GM18951 (cell line): ENCODE data around the gene MIF.

Experiments used
- POLR2A ChIP-seq: IDR thresholded peaks from 4 replicates; pipeline ENCODE4 v1.6.1; 2011; ENCODE audit warnings: mild to moderate bottlenecking; ENCODE audit not compliant: insufficient read length, insufficient read depth; ENCODE audit errors: extremely low read depth
- in situ Hi-C: fragments of 300-500 bp; cut with MboI; formaldehyde crosslinking; loops from one replicate; pipeline ENCODE4 v1.12.0; 2022; ENCODE audit warnings: low sequenced_read_pairs, mixed read lengths, inconsistent platforms; ENCODE audit not compliant: unreplicated experiment

Gene MIF

DNA sequence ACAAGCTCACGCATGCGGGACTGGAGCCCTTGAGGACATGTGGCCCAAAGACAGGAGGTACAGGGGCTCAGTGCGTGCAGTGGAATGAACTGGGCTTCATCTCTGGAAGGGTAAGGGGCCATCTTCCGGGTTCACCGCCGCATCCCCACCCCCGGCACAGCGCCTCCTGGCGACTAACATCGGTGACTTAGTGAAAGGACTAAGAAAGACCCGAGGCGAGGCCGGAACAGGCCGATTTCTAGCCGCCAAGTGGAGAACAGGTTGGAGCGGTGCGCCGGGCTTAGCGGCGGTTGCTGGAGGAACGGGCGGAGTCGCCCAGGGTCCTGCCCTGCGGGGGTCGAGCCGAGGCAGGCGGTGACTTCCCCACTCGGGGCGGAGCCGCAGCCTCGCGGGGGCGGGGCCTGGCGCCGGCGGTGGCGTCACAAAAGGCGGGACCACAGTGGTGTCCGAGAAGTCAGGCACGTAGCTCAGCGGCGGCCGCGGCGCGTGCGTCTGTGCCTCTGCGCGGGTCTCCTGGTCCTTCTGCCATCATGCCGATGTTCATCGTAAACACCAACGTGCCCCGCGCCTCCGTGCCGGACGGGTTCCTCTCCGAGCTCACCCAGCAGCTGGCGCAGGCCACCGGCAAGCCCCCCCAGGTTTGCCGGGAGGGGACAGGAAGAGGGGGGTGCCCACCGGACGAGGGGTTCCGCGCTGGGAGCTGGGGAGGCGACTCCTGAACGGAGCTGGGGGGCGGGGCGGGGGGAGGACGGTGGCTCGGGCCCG lies at the start of gene MIF:
Gene MIF (plus strand): TSS at position 439 of the 765 bp plus-strand sequence. CDS start 92 bp downstream, at position 531.
- in situ Hi-C loops = no loop called here
- peak; percentile 93 for TF ChIP-seq POLR2A

DNA sequence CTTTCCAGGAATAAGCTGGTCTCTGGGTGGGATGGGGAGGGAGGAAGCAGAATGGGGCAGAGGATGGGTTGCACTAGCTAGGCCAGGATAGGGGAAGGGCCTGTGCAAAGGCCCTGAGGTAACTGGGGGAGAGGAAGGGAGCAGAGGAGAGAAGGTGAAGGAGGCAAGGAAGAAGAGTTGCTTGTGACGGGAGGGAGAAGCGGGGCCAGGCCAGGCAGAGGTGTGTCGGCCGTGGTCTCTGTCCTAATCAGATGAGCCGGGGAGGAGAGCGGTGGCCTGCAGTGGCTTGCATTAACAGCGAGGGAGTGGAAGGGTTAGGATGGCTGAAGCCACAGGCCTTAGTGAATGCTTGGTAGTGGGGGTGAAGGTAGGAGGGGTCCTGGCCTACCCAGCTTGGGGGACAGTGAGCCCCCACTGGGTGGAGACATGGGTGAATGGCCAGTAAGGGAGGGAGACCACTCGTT lies 49.4 kb upstream of the MIF start:
- in situ Hi-C loops = loop anchor here (10.0 kb wide), 1 partner anchor 300 kb away; no protein-coding TSS in a partner anchor

DNA sequence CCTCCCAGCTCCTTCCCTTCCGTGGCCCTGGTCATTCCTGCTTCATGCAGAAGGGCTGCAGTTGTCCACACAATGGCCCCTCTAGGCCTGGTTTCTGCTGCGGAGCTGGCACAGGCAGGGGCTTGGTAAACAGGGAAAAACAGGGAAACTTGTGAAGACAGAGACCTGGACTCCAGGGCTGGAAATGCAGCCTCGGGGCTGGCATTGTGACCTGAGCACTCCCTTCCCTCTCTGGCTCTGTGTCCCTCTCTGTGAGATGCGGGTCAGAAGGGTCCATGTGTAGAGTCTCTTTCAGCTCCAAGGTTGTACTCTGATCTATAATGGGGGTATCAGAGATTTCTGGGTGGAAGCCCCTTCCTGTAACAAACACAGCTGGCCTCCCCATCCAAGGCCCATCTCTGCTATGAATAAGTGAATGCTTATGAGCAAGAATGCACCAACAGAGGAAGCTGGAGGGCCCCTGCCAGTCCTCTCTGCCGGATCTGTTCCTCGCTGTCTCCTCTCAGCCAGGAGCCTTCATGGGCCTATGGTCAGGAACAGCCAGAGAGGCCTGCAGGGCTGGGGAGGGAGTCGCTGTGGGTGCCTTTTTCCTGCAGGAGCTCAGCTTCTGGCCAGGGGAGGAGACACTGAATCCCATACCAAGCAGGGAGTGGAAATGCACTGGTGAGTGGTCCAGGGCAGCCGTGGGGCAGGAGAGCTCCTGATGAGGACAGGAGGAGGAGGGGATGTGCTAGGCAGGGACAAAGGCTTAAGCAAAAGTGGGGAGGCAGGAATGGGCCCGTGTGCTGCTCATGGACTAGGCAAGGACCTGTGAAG lies 48.7 kb upstream of the MIF start:
- in situ Hi-C loops = loop anchor here (10.0 kb wide), 1 partner anchor 301 kb away; no protein-coding TSS in a partner anchor
- TF ChIP-seq POLR2A = no peak

More for the DNA sequence above, 49.4 kb upstream of the MIF start:
- no peak for TF ChIP-seq POLR2A

DNA sequence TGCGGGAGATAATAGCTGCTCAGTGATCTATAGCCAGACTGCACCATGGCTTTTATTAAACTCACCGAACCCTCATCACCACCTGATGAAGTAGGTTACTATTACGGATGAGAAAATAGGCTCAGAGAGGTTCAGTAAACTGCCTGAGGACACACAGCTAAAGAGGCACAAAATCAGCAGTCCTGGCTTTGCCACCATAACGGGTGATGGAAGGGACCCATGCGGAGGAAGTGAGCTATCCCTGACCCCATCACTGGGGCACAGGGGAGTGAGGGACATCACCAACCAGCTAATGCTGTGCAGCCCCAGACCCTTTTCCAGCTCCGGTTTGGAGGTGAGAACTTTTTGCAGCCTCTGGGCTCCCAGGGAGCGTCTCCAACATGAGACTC lies 48.1 kb upstream of the MIF start:
- in situ Hi-C loops = loop anchor here (10.0 kb wide), 1 partner anchor 301 kb away; no protein-coding TSS in a partner anchor

DNA sequence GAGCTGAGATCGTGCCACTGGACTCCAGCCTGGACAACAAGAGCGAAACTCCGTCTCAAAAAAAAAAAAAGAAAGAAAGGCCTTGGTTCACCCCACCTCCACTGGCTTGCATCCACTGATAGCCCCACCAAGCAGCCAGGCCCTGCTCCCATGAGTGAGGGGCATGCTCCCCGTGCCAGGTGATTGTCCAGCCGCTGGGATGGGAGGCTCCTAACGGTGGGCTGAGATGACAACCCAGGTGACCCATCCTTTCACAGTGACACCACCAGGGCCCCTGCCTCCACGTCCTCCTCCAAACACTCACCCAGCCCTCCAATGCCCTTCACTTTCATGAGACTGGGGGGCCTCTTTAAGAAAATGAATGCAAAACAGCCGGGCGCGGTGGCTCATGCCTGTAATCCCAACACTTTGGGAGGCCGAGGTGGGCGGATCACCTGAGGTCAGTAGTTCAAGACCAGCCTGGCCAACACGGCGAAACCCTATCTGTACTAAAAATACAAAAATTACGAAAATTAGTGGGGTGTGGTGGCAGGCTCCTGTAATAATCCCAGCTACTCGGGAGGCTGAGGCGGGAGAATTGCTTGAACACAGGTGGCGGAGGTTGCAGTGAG lies 46.8 kb upstream of the MIF start:
- in situ Hi-C loops = loop anchor here (10.0 kb wide), 1 partner anchor 303 kb away; no protein-coding TSS in a partner anchor
- no peak for TF ChIP-seq POLR2A

More for the DNA sequence above, 48.1 kb upstream of the MIF start:
- no peak for TF ChIP-seq POLR2A

DNA sequence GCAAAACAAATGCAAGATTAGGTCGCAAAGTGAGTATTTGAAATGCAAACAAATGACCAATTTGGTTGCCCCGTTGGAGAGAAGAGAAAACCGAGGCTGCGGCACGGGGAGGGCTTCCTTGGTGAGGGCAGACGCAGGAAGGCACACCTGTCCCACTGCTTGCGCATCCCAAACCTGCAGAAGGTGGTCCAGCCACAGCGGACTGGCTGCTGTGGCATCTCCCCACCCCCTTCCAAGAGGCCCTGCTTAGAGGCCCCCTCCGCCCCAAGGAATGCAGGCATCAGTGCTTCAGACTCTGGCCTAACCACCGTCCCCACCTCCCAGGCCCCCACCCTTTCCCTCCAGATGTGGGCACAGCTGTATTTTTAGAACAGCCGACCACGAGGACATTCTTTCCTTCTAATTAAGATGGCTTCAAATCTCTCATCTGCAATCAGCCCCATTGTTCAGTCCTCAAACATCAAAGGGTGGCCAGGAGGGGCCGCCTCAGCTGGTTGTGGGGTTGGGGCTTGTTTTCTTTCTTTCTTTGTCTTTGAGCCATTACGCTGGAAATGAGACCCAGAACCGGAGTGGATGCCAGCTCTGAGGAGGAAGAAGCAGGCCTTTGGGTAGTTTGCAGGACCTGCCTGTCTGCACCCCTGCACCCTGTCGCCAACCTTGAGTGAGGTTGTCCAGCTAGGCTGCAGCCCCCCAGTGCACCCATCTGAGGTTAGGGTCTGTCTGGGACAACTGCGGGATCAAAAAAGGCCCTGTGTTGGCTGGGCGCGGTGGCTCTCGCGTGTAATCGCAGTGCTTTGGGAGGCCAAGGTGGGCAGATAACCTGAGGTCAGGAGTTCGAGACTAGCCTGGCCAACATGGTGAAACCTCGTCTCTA lies 46.0 kb upstream of the MIF start:
- in situ Hi-C loops = loop anchor here (10.0 kb wide), 1 partner anchor 303 kb away; no protein-coding TSS in a partner anchor
- peak; percentile 46 for TF ChIP-seq POLR2A

DNA sequence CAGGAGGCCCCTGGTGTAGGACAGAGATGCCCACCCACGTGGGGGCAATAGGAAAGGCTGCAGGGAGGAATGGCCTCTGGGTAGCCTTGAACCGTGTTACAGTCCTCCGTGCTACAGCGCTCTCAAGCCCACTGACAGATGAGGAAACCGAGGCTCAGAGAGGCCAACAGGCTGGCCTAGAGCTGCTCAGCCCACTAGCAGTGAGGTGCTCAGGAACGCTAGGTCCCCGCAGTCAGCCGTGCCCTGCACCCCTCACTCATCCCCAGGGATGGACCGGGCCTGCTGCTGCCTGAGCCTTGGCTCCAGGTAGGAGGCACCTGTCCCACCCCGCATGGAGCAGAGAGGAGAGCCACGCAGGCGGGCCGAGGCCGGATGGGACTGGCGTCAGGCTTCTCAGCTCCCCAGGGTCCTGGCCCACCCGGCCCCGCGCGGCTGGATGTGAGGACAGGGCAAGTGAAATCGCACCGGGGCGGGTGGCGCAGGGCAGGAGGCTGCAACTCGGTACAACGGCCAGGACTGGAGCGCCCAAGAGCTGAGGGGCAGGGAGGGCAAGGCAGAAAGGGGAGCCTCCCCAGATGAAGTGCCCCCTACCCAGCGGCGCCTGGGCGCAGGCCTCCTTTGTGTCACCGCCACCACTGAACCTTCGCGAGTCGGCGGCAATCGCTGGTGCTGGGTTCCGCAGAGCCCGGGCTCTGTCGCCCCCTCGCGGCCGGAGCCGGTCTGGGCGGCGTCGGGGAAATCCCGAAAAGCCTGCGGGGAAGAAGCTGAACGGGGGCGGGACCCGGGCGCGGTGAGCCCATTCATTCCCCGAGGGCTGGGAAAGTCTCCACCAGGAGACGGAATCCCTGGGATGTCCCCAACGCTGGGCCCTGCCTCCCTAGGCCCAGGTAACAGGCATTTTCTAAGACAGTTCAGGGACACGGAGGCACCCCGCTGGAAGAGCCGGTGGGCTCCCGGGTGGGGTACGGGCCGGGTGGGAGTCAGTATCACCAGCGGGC lies 44.9 kb upstream of the MIF start:
- in situ Hi-C loops = loop anchor here (10.0 kb wide), 1 partner anchor 305 kb away; no protein-coding TSS in a partner anchor
- TF ChIP-seq POLR2A = no peak

DNA sequence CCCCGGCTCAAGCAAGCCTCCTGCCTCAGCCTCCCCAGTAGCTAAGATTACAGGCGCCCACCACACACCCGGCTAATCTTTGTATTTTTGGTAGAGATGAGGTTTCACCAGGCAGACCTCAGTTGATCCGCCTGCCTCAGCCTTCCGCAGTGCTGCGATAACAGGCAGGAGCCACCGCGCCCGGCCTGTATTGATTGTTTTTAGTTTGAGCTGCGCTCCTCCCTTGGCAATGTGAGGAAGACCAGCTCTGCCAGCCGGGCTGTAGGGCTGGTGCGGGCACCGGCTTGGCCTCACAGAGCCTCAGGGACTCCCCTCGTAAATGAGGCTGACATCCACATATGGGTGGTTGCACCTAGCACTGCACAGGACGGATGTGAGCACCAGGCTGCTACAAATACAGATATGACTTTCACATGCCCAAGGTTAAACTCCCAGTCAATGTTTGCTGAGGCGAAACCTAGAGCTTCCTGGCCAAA lies 44.0 kb upstream of the MIF start:
- in situ Hi-C loops = no loop called here
- no peak for TF ChIP-seq POLR2A

DNA sequence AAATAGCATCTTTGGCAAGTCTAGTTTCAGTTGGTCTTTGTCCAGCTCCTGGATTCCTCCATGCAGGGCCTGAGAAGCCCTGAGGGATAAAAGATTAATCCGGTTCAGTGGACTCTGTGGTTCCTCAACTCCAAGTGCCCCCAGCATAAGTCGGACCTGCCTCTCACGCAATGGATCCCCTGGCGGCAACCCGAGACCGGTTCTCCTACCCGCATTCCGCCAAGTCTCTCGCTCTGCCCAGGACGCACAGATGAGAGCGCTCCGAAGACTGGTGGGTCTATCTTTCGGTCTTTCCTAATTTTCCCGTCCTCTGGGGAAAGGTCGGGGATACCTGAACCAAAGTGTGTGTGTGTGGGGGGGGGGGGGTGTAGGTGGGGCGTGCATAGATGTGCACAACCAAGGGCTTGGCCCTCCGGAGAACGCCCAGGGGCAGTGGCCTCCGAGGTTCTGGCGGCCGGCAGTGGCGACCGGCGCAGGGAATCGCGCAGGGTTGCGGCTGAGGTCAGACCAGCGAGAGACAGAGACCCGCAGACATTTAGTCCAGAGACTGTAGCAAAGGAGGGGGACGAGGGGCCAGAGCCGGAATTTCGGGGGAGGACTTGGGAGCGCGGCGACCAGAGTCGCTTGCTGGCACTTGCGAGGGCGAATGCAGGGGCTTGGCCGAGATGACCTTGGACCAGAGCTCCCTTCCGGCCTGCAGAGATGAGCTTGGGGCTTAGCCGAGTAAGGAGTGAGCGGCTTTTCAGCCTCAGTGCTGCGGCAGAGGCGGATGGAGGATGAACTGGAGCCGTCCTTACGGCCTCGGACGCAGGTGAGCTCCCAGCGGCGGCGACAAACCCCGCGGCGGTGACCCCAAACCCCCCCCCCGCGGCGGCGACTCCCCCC lies 37.2 kb upstream of the MIF start:
- no peak for TF ChIP-seq POLR2A
- in situ Hi-C loops = no loop called here
